Right atrium auricular region (tissue), 2 donors: ENCODE results near the gene CPLX1. TPM values are rescaled to one million over a fixed set of nuclear protein-coding genes. Genes with fewer than 3 reads are reported as not detected.

Source experiments
- DNase-seq: peaks from one replicate; pipeline ENCODE4 v3.0.0-alpha.2; 2019; ENCODE audit warnings: low spot score
- H3K27ac ChIP-seq, 2 donors: fragments of 200-600 bp; sonication (generic); 1 replicate in 1 of 2; 2 replicates in 1 of 2; pipeline ENCODE4 v1.5.1; 2016 to 2019
- H3K27me3 ChIP-seq, 2 donors: fragments of 200-600 bp; sonication (generic); one replicate each; pipeline versions ENCODE4 v1.5.1 to v1.6.0; 2017 to 2019
- H3K36me3 ChIP-seq: fragments of 200-600 bp; sonication (generic); one replicate; pipeline ENCODE4 v1.5.1; 2016
- H3K4me1 ChIP-seq, 2 donors: fragments of 200-600 bp; sonication (generic); one replicate each; pipeline versions ENCODE4 v1.5.1 to v1.6.0; 2017 to 2019
- H3K4me3 ChIP-seq, 2 donors: fragments of 200-600 bp; sonication (generic); 1 replicate in 1 of 2; 2 replicates in 1 of 2; pipeline ENCODE4 v1.5.1; 2017 to 2019; ENCODE audit warnings: mild to moderate bottlenecking in 1 of 2, moderate library complexity in 1 of 2
- H3K9me3 ChIP-seq, 2 donors: fragments of 200-600 bp; sonication (generic); one replicate each; pipeline ENCODE4 v1.5.1; 2019
- total RNA-seq, 2 donors: library from RNA; depleted of rRNA; stranded (reverse); fragments of >200 nt; gene quantifications; one replicate each; pipeline ENCODE4 v1.1.0, GENCODE V29; 2016
- TF ChIP-seq, protein P1 (sequence below), 2 donors: fragments of 200-600 bp; sonication (generic); IDR thresholded peaks; one replicate each; pipeline ENCODE4 v1.5.1; 2019; ENCODE audit warnings: antibody characterized with exemption in 2 of 2

Gene CPLX1
- total RNA-seq, 2 donors from 2014 or later = 0.98 to 2.3 TPM

- no peaks in the 10 kb centered on the region for H3K27me3 ChIP-seq
- TF ChIP-seq, protein P1, sequence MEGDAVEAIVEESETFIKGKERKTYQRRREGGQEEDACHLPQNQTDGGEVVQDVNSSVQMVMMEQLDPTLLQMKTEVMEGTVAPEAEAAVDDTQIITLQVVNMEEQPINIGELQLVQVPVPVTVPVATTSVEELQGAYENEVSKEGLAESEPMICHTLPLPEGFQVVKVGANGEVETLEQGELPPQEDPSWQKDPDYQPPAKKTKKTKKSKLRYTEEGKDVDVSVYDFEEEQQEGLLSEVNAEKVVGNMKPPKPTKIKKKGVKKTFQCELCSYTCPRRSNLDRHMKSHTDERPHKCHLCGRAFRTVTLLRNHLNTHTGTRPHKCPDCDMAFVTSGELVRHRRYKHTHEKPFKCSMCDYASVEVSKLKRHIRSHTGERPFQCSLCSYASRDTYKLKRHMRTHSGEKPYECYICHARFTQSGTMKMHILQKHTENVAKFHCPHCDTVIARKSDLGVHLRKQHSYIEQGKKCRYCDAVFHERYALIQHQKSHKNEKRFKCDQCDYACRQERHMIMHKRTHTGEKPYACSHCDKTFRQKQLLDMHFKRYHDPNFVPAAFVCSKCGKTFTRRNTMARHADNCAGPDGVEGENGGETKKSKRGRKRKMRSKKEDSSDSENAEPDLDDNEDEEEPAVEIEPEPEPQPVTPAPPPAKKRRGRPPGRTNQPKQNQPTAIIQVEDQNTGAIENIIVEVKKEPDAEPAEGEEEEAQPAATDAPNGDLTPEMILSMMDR (IDR thresholded peaks at IDR 0.05) = no peak
- no peaks in the 10 kb centered on the region for H3K9me3 ChIP-seq
- no peak overlapping the region for H3K4me3 ChIP-seq
- no peaks in the 10 kb centered on the region for H3K4me1 ChIP-seq
- H3K27ac ChIP-seq = no peak overlapping the region
- DNase-seq = no peak
- H3K36me3 ChIP-seq = peaks cover 39% of the 10 kb centered on the region
Observed at GRCh38 chr4:855880-856224, 29.9 kb upstream of the CPLX1 start.

- DNase-seq = no peak
- Histone ChIP-seq H3K27ac (no peak overlapping the region), H3K4me3 (no peak overlapping the region), H3K27me3 (no peaks in the 10 kb centered on the region), H3K4me1 (no peaks in the 10 kb centered on the region), H3K9me3 (no peaks in the 10 kb centered on the region), H3K36me3 (peaks cover 46% of the 10 kb centered on the region)
- TF ChIP-seq, protein P1 (IDR thresholded peaks at IDR 0.05) = no peak
Observed at GRCh38 chr4:854356-854755, 28.4 kb upstream of the CPLX1 start.

DNA sequence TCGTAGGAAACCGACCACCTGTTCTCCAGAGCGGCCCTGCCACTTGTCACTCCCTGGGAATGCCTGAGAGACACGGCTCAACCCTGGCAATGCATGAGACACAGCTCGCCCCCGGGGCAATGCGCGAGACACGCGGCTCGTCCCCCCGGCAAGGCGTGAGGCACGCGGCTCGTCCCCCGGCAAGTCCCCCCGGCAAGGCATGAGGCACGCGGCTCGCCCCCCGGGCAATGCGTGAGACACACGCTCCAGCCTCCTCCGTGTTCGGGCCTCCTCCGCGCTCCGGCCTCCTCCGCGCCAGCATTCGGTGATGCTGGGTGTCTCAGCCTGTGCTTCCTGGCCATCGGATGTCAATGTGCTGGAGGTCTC lies 27.5 kb upstream of the CPLX1 start:
- Histone ChIP-seq H3K36me3 (peaks cover 43% of the 10 kb centered on the region), H3K9me3 (no peaks in the 10 kb centered on the region), H3K4me1 (no peaks in the 10 kb centered on the region), H3K27me3 (no peaks in the 10 kb centered on the region), H3K27ac (no peak overlapping the region), H3K4me3 (no peak overlapping the region)
- TF ChIP-seq, protein P1 (IDR thresholded peaks at IDR 0.05) = no peak
- no peak for DNase-seq

GRCh38 chr4:851701-852430 lies 25.9 kb upstream of the CPLX1 start:
- DNase-seq = no peak
- H3K9me3 ChIP-seq = no peaks in the 10 kb centered on the region
- no peaks in the 10 kb centered on the region for H3K4me1 ChIP-seq
- TF ChIP-seq, protein P1 (IDR thresholded peaks at IDR 0.05) = no peak
- H3K27me3 ChIP-seq = no peaks in the 10 kb centered on the region
- H3K36me3 ChIP-seq = peaks cover 27% of the 10 kb centered on the region
- H3K27ac ChIP-seq = no peak overlapping the region
- H3K4me3 ChIP-seq = no peak overlapping the region

DNA sequence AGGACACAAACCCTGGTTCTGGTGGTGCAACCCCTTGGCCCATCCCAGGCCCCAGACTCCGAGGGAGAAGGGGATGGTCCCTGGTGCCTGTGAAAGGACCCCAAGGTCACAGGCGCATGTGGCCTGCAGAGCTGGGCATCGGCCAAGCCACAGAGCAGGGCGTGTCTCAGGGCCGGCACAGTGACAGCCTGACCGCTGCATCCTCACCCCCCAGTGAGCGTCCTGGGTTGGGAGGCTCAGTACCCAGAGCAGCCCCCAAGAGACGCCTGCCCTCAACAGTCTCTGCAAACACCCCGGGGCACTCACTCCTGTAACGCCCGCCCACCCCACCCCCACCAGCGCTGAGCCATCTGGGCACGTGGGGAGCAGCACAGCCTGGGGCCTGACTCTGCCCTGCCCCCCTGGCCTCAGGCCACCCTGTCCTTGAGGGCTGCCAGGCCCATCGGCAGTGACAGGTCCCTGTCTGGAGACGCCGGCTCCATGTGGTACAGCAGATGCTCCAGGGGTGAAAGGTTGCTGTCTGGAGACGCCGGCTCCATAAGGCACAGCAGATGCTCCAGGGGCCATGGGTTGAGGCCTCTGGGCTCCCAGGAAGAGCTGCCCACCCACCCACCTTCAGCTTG lies 24.5 kb upstream of the CPLX1 start:
- no peak for DNase-seq
- H3K36me3 ChIP-seq = peaks cover 27% of the 10 kb centered on the region
- H3K27ac ChIP-seq = no peak overlapping the region

More for the DNA sequence above, 24.5 kb upstream of the CPLX1 start:
- Histone ChIP-seq H3K4me1 (no peaks in the 10 kb centered on the region), H3K9me3 (no peaks in the 10 kb centered on the region), H3K4me3 (no peak overlapping the region), H3K27me3 (no peaks in the 10 kb centered on the region)
- TF ChIP-seq, protein P1 (IDR thresholded peaks at IDR 0.05) = no peak
